Esophagus mucosa (tissue), 1 donor: ENCODE results near the gene TMEM179. TPM values are rescaled to one million over a fixed set of nuclear protein-coding genes. Genes with fewer than 3 reads are reported as not detected.

Source experiments
- ATAC-seq: fragments of 200-7000 bp; cut with Tn5 transposase; one replicate; pipeline ENCODE4 v1.9.1; 2020
- total RNA-seq: library from RNA; stranded (reverse); gene quantifications from one replicate; pipeline ENCODE4 v1.2.4, GENCODE V29; 2023
- donor health status: DM: yes; HTN: yes; CAD: no.

The TMEM179 gene
- total RNA-seq, 1 donor from 2014 or later: not detected

GRCh38 chr14:104567957-104568225, 36.7 kb downstream of the TMEM179 start:
- ATAC-seq: no peak

- ATAC-seq: no peak
Observed at GRCh38 chr14:104567141-104567956, 37.2 kb downstream of the TMEM179 start.

- no peak for ATAC-seq
Observed at GRCh38 chr14:104564744-104565679, 39.6 kb downstream of the TMEM179 start.

GRCh38 chr14:104563742-104564615, 40.6 kb downstream of the TMEM179 start:
- peak; percentile 63 for ATAC-seq

- no peak for ATAC-seq
Observed at GRCh38 chr14:104563191-104563741, 41.3 kb downstream of the TMEM179 start.

- ATAC-seq: no peak
Observed at GRCh38 chr14:104562606-104563005, 42.0 kb downstream of the TMEM179 start.

GRCh38 chr14:104561632-104562495, 42.7 kb downstream of the TMEM179 start:
- ATAC-seq: no peak

- no peak for ATAC-seq
Observed at GRCh38 chr14:104561124-104561557, 43.4 kb downstream of the TMEM179 start.

GRCh38 chr14:104560586-104560945, 44.0 kb downstream of the TMEM179 start:
- no peak for ATAC-seq

GRCh38 chr14:104559804-104560585, 44.6 kb downstream of the TMEM179 start:
- ATAC-seq: no peak

- ATAC-seq: no peak
Observed at GRCh38 chr14:104559028-104559803, 45.4 kb downstream of the TMEM179 start.

- ATAC-seq: no peak
Observed at GRCh38 chr14:104558231-104559027, 46.1 kb downstream of the TMEM179 start.

GRCh38 chr14:104557766-104558165, 46.8 kb downstream of the TMEM179 start:
- no peak for ATAC-seq

- ATAC-seq: no peak
Observed at GRCh38 chr14:104557086-104557485, 47.5 kb downstream of the TMEM179 start.

- no peak for ATAC-seq
Observed at GRCh38 chr14:104556256-104557021, 48.1 kb downstream of the TMEM179 start.

GRCh38 chr14:104555430-104556255, 48.9 kb downstream of the TMEM179 start:
- no peak for ATAC-seq
